ENCODE data around the gene SLC23A2.
A peak's percentile ranks its signal among the peaks of the same experiment; 100 is the strongest.
"Not testable (repeated sequence)": the region's sequence is repeated elsewhere in the genome, so short reads cannot be mapped to it uniquely, and the experiment has no call there.

Gene SLC23A2

GRCh38 chr20:5005326-5005725 lies 4.0 kb upstream of the SLC23A2 start:
- DNase-seq = no peak

- DNase-seq = not testable (repeated sequence)
Measured at GRCh38 chr20:5004825-5005224, 3.5 kb upstream of the SLC23A2 start.

- DNase-seq = no peak
Measured at GRCh38 chr20:5003626-5004025, 2.3 kb upstream of the SLC23A2 start.

GRCh38 chr20:5002077-5002413 lies 735 bp upstream of the SLC23A2 start:
- DNase-seq = no peak

GRCh38 chr20:5000263-5001173 lies 792 bp downstream of the SLC23A2 start:
- DNase-seq = peak; percentile 79 to 93

GRCh38 chr20:4999788-5000187 lies 1.5 kb downstream of the SLC23A2 start:
- no peak for DNase-seq

GRCh38 chr20:4998160-4998651 lies 3.1 kb downstream of the SLC23A2 start:
- peak; percentile 34 to 43 for DNase-seq

GRCh38 chr20:4997222-4997621 lies 4.1 kb downstream of the SLC23A2 start:
- no peak for DNase-seq

- DNase-seq = no peak
Measured at GRCh38 chr20:4989570-4989969, 11.7 kb downstream of the SLC23A2 start.

- no peak for DNase-seq
Measured at GRCh38 chr20:4987130-4987529, 14.2 kb downstream of the SLC23A2 start.

GRCh38 chr20:4985658-4986057 lies 15.7 kb downstream of the SLC23A2 start:
- DNase-seq = no peak

GRCh38 chr20:4982281-4982680 lies 19.0 kb downstream of the SLC23A2 start:
- DNase-seq = no peak

- no peak for DNase-seq
Measured at GRCh38 chr20:4979841-4980410, 21.4 kb downstream of the SLC23A2 start.

GRCh38 chr20:4978050-4978918 lies 23.0 kb downstream of the SLC23A2 start:
- no peak for DNase-seq

GRCh38 chr20:4976014-4976413 lies 25.3 kb downstream of the SLC23A2 start:
- not testable (repeated sequence) for DNase-seq

- peak; percentile 58 to 77 for DNase-seq
Measured at GRCh38 chr20:4973330-4974097, 27.8 kb downstream of the SLC23A2 start.

GRCh38 chr20:4972506-4973251 lies 28.6 kb downstream of the SLC23A2 start:
- DNase-seq = no peak

GRCh38 chr20:4971064-4971463 lies 30.2 kb downstream of the SLC23A2 start:
- no peak for DNase-seq

GRCh38 chr20:4967752-4968477 lies 33.4 kb downstream of the SLC23A2 start:
- DNase-seq = no peak

- DNase-seq = no peak
Measured at GRCh38 chr20:4966826-4967751, 34.2 kb downstream of the SLC23A2 start.
